ENCODE results near the gene CDK11B.

Gene CDK11B

DNA sequence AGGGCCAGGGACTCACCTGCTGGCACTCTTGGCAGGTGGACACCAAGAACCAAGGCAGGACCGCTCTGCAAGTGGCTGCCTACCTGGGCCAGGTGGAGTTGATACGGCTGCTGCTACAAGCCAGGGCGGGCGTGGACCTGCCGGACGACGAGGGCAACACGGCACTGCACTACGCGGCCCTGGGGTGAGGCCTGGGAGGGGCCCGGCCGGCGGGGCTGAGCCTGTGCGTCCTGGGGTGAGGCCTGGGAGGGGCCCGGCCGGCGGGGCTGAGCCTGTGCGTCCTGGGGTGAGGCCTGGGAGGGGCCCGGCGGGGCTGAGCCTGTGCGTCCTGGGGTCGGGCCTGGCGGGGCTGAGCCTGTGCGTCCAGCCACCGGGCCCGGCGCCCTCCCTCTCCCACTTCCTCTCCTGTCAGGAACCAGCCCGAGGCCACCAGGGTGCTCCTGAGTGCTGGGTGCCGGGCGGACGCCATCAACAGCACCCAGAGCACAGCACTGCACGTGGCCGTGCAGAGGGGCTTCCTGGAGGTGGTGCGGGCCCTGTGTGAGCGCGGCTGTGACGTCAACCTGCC lies 31.5 kb downstream of the CDK11B start:
- DNase-seq (ENCODE audit: low read depth) = no peak

DNA sequence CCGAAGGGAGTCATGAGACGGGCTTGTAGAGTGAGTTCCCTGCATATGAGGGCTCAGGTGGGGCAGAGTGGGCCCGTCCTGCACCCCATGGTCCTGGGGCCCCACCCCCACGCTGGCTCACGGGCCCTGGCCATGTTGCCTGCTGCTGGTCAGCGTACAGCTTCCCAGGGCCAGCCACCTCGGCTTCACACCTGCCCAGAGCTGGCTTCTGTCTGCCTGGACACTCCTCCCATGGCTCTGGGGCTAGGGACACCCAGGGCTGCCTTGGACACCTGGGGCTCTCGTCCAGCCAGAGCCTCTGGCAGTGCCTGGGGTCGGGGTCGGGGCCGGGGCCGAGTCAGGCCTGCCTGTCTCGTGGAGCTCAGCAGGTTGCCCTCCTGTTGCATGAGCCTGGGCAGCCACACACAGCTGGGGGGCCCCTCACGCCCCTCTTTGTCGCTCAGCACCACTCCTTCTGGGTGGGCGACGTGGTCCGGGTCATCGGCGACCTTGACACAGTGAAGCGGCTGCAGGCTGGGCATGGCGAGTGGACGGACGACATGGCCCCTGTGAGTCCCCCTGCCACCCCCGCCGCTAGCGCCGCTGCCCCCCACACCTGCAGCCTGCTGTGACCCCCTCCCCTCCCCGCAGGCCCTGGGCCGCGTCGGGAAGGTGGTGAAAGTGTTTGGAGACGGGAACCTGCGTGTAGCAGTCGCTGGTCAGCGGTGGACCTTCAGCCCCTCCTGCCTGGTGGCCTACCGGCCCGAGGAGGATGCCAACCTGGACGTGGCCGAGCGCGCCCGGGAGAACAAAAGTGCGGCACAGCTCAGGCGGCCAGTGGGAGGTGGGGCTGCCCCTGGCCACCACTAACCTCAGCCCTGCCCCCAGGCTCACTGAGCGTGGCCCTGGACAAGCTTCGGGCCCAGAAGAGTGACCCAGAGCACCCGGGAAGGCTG lies 32.3 kb downstream of the CDK11B start:
- DNase-seq (ENCODE audit: low read depth) = no peak

DNA sequence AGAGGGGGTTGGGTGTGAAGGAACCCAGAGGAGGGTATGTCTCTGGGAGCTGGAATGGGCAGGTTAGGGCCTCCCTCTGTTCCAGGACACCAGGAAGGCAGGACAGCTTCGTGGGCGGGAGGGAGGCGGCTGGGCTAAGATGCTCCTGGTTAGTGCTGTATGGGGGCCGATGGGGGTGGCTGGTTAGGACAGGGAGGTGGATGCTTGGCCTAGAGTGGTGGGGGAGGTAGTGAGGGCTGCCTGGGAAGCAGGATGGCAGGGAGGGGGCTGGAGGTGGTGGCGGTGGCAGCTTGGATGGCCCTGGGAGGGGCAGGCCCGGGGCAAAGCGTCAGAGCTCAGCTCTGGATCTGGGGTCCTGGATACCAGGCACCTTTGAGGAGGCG lies 33.0 kb downstream of the CDK11B start:
- no peak for DNase-seq (ENCODE audit: low read depth)

DNA sequence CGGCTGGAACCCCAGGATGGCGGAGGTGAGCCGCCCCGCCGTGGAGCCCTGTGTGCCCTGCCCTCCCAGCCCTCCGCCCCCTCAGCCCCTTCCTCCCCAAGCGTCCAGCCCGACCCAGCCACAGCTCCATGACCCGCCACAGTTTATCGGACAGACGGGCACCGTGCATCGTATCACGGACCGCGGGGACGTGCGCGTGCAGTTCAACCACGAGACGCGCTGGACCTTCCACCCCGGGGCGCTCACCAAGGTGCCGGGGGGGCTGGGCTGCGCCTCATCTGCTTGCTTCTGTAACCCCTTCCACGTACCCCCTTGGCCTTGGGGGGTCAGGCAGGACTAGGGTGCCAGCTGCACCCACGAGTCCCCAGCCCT lies 33.4 kb downstream of the CDK11B start:
- DNase-seq (ENCODE audit: low read depth) = no peak

DNA sequence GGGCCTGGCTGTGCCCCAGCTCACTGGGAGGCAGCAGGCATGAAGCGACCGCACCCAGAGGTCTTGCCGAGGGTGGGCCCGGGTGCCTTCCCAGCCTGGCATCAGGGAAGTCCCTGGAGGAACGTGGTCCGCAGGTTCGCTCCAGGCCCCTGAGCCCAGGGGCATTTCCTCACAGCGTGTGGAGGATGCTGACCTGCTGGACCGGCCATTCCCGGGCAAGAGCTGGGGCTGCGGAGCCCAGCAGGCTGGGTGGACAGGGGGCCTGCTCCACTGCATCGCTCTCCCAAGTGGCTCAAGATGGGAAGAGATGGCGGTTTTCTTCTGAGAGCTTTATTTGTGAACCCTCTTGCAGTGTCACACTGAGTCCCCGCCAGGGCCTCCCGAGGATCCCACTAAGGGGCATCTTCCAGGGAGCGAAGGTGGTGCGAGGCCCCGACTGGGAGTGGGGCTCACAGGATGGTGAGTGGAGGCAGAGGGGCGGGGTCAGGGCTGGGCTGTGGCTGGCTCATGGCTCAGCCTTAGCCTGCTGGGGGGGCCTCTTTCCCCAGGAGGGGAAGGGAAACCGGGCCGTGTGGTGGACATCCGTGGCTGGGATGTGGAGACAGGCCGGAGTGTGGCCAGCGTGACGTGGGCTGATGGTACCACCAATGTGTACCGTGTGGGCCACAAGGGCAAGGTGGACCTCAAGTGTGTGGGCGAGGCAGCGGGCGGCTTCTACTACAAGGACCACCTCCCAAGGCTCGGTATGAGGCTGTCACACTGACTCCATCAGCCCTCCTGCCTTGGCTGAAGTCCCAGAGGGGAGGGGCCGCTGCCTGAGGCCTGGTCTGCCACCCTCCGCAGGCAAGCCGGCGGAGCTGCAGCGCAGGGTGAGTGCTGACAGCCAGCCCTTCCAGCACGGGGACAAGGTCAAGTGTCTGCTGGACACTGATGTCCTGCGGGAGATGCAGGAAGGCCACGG lies 34.1 kb downstream of the CDK11B start:
- DNase-seq (ENCODE audit: low read depth) = no peak

DNA sequence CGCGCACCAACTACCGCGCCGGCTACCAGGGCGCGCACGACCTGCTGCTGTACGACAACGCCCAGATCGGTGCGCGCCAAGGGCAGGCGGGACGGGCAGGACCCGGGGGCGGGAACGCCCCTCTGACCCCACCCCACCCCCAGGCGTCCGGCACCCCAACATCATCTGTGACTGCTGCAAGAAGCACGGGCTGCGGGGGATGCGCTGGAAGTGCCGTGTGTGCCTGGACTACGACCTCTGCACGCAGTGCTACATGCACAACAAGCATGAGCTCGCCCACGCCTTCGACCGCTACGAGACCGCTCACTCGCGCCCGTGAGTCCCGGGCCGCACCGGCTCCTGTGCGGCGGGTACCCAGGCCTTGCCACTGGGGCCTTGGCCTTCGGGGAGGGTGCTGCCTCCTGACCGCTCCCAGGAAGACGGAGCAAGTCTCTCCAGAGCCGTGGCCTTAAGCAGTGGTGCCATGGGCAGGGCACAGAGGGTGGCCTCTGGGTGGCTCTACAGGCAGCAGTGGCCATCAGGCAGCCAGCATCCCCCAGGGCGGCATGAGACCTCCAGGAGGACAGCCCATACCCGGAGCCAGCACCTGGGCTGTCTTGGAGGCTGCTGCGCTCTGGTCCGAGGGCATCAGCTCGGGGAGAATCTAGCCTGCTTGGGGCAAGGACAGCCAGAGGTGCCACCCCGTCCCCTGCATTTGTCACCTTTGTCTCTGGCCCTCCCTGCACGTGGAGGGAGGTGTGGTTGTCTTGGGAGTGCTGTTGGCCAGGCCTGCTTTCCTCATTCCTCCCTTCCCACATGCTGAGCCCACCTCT lies 35.0 kb downstream of the CDK11B start:
- DNase-seq (ENCODE audit: low read depth) = no peak

DNA sequence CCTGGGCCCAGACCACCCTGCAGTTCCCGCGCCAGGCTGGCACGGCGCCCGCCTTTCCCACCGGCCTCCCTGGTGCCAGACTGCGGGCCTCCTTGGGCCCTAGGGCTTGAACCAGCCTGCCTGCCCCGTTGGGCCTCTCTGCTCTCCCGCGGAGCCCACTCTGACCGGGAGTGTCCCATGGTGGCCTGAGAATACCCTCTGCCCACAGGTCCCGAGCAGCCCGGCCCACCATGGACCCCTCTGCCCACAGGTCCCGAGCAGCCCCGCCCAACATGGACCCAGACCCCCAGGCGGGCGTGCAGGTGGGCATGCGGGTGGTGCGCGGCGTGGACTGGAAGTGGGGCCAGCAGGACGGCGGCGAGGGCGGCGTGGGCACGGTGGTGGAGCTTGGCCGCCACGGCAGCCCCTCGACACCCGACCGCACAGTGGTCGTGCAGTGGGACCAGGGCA lies 35.6 kb downstream of the CDK11B start:
- no peak for DNase-seq (ENCODE audit: low read depth)

DNA sequence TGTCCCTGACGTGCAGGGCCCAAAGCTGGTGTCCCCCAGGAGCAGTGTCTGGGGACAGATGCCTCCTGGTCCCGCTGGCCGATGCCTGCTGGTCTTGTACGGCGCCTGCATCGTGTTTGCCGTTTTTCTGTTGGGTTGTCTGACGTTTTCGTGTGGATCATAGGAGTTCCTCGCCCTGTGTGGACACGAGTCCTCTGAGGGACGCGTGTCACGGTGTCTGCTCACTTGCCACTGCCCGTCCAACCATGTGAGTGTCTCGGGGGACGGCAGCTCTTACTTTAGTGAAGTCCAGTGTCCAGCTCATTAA lies 36.1 kb downstream of the CDK11B start:
- no peak for DNase-seq (ENCODE audit: low read depth)

DNA sequence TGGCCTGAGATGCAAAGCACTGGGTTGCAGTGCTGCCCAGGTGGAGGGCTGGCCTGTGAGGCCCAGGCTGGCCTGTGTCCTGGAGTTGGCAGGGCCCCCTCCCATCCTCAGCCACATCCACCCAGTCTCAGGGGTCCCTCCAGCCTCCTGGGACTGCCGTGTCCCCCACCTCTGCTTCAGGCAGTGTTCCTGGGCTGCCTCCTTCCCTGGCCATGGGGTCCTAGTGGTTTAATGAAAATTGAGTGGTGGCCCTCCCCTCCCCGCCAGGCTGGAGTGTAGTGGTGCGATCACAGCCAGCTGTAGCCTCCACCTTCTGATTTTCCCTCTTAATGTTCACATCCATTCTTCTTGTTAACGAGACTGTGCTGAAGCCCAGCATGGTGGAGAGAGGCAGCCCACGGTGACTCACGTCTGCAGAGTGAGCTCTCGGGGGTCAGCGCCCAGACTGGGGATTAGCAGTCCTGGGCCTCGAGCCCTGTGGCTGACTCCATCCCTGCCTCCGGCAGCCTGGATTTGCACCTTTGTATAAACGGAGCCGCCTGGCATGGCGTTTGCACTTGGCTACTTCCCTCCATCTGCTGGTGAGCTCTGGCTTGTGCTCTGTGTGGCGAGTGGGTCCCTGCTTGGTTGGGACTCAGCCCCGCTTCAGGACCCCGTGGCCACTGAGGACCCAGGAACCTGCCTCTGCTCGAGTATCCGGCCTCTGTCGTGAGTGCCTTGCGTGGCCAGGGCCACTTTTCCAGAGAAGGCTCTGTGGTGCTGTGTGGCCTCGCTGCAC lies 36.6 kb downstream of the CDK11B start:
- DNase-seq (ENCODE audit: low read depth) = no peak

DNA sequence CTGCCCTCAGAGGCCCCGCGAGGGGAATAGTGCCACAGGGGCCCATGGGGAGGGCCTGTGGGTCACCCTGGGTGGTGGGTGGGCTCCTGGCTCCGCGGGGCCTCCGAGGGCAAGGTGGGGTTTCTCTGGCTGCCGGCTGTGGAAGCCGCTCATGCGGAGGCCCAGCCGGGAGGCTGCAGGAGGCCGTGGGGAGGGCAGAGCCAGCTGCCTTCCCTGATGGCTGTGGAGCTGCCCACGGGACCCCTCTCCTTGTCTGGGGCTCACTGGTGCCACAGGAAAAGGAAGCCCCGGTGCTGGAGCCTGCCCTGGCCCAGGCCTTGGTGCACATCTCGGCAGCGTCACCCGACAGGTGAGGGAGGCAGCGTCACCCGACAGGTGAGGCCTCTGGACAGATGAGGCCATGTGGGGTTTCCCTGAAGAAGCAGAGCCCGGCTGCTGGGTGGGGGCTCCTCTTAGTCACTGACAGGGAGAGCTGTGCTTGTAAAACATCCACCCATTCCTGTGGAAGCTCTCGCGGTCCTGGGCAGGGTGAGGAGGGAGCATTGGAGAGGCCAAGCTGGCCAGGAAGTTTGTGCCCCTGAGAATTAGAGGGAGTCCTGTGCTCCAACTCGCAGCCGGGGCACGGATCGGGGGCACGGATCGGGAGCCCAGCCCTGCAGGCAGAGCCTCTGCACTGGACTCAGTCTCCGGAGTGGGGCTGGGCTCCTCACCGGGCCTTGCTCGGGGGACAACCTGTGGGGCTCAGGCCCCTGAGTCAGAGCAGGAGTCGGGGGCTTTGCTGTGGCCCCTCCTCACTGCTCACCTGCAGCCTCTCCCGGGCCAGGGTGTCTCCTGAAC lies 37.4 kb downstream of the CDK11B start:
- no peak for DNase-seq (ENCODE audit: low read depth)

DNA sequence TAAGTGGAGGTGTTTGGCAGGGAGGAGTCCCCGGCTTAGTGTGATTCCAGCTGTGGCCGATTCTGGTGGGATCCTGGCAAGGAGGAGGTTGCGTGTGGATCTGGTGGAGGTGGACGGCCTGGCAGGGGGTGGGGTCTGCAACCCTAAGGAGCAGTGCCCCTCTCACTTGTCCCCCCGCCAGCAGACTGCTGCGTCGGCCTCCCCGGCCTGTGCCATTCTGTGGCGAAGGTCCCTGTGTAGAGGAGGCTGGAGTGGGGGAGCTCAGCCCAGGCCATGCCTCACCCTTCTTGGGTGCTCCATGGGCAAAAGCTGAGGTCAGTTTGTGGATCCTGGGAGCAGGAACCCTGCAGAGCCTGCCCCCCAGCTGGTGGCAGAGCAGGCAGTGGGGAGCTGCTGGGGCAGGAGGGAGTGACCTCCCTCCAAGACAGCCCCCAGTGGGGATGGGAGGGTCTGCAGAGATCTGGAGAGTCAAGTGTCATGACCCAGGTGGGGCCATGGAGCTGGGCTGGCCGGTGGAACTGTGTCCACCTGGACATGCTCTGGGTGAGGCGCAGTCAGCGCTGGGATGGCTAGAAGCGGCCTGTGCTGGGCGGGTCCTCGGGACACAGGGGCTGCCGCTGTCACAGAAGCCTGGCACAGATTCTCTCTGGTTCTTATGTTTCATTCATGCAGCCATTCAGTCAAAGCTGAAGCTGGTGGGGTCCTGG lies 38.2 kb downstream of the CDK11B start:
- no peak for DNase-seq (ENCODE audit: low read depth)

DNA sequence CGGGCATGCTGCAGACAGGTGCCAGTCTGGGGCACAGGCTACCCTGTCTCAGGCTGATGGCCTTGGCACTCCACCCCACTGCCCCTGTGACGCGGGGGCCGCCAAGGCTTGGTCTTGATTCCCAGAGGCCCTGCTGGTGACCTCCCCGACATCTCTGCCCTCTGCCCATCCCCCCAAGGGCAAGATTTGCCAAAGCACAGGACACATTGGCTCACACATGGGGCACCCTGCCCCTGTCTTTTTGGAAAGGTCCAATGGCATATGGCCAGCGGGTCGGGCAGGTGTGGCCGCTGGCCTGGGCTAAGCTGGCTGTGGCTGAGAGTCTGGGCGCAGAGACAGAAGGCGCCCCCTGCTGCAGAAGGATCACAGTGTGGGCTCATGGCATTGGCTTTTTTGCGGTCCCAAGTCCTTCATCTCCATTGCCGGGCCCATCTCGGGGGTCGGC lies 38.9 kb downstream of the CDK11B start:
- no peak for DNase-seq (ENCODE audit: low read depth)

DNA sequence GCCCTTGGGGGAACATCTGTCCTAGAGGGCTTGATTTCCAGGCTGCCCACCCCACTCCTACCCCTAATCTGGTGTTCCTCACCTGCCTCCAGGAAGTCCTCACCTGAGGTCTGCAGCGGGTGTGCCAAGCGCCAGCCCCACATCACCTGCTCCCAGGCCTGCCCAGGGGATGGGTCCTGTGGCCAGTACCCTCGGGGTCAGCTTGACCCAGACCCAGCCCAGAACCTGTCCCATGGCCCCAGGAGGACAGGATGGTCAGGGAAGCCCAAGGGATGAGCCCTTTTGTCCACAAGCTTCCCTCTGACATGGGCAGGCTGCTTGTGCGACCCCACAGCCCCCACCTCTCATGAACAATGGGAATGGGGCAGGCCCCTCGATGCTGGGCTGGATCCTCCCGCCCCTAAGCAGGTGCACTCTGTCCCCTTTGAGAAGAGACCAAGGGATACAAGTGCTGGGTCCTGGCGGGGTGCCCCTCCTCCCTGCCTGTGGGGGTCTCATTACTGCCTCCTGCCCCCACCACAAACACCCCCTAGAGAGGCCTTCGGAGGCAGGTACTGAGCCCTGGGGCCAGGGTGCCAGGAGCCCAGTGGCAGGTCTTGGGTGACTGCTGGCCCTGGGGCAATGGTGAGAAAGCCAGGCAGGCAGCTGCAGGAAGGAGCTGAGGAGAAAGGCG lies 40.3 kb downstream of the CDK11B start:
- DNase-seq (ENCODE audit: low read depth) = no peak

DNA sequence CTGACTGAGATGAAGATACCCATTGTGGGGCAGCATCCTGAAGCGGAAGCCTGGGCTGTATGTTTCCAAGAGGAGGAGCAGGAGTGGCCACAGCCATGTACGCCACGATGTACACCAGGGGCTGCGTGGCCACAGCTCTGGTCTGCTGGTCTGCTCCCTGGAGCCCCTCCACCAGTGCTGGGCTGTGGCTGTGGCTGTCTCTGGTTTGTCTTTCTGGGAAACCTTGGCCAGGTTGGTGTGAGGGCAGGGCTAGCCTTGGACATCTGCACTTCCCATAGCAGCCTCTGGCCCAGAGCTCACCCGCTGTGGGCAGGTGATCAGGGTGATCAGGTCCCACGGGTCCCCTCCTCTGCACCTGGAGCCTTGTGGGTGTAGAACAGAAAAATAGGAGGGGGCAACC lies 40.9 kb downstream of the CDK11B start:
- no peak for DNase-seq (ENCODE audit: low read depth)

DNA sequence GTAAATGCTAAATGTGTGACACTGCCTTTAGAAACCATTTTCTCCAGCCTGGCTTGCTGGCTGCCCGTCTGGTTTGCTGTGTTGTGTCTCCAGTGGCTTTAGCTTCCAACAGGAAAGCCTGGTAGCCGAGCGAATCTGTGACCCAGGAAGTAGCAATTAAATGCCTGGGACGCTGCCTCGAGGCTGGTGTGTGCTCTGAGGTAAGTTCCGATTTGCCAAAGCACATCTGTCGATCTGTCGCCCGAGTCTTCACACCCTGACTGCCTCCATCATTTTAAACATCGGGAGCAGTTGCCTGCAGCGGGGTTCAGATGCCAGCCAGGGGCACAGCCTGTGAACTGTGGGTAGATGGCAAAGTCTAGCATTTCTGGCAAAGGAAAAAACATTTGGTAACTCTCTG lies 41.3 kb downstream of the CDK11B start:
- DNase-seq (ENCODE audit: low read depth) = no peak

DNA sequence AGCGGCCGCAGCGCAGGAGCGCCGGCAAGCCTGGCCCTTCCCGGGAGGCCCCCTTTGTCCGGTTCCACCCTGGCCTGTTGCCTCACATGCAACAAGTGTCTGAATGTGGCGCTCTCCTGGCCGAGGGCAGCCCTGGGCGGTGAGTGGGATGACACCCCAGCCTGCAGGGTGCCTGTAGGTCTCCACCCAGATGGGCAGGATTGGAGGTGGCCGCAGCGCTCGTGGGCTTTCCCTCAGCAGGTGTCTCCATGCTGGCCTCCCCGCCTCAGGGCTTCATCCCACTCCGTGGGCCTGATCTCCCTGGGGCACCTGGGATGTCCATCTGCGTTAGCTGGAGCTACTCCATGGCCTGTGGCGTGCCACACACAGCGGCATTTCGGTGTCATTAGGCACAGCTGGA lies 42.0 kb downstream of the CDK11B start:
- DNase-seq (ENCODE audit: low read depth) = no peak

DNA sequence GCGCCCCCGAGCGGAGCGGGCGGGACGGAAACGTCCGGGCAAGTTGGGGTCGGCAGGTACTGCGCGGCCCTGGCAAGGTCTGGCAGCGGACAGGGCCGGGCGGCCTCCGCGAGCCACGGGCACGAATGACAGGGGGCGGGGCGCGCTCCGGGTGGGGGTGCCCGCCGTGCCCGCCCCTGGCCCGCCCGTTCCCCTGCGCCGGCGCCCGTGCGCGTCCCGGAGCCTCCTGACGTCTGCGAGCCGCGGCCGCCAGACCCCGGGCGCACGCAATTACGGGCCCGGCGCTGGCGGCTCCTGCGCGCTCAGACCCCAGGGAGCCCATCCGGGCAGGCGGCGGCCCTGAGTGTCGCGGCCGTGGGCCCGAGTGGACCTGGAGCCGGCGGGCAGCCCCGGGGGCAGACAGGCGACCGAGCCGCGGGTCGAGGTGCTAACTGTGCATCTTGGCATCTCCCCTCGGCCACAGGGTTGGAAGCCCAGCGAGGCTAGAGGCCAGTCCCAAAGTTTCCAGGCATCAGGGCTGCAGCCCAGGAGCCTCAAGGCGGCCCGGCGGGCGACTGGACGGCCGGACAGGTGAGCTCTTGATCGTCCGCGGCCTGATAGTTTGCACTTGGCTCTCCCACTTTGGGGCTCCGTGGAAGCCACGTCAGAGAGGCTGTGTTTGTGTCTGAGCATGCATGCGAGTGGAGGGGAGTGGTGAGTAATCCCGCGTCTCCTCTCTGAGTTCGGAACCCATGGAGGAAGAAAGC lies 42.6 kb downstream of the CDK11B start:
- no peak for DNase-seq (ENCODE audit: low read depth)

All from CMK (cell line).